Measurements from ENCODE around the gene ARID4A.

DNA sequence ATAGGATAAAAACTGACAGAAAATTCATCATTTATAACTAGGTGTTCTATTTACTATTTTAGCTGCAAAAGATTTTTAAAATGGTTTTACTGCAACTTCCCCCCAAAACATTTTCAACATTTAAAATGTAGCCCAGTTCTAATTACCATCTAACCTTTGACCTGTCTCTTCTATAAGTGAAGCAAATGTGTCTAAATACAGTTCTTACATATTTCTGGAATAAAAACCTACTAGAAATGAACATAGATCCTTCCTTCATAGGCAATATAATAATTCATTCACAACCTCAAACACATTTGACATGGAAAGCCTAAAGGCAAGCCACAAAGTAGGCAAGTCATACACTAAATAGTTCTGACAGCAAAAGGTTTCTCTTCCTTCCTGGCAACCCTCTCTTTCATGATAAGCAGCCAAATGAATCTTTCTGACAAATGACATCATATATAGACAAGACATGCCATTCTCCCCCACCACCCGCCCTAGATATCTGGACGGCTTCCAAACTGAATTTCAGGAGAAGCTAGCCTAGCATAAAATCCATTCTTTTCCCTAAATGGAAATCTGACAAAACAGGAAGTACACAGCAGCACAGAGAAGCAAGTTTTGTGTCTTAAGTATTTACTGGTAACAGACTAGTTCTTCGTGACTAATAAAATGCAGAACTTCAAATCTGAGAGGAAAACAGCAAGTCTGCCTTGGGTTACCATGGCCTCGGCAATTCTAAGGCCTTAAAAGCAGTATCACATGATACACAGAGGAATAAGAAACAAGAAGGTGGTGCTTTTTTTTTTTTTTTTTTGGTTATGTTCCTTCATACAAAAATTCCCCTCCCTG is 17.2 kb upstream of the ARID4A start:
- TF ChIP-seq CTCF (IDR thresholded peaks at IDR 0.05; ENCODE audit: poor library complexity) (no peak), EZH2 (IDR thresholded peaks at IDR 0.05; ENCODE audit: borderline replicate concordance) (no peak)

Data from hepatocyte (in vitro differentiated cells).